ENCODE data around the gene BANP. TPM values are rescaled to one million over a fixed set of nuclear protein-coding genes. Genes with fewer than 3 reads are reported as not detected.
"Not testable (repeated sequence)": the region's sequence is repeated elsewhere in the genome, so short reads cannot be mapped to it uniquely, and the experiment has no call there.

Gene BANP
- polyA plus RNA-seq, 4 donors = 10.5 to 15.7 (median 11.6) TPM

GRCh38 chr16:87995644-87996043, 44.4 kb downstream of the BANP start:
- H3K36me3 ChIP-seq (ENCODE audit: control insufficient read depth in 3 of 3, insufficient read depth in 2 of 3, low read depth in 1 of 3, low read length in 3 of 3) = peaks cover 0 to 34% (median 3%) of the 10 kb centered on the region in 3 donors
- WGBS, 3 donors = 91 to 95% (median 93%) methylated on average over 17 of the region's 17 CpGs
- no peak for FAIRE-seq

GRCh38 chr16:87996962-87997880, 46.0 kb downstream of the BANP start:
- Histone ChIP-seq H3K36me3 (ENCODE audit: control insufficient read depth in 3 of 3, insufficient read depth in 2 of 3, low read depth in 1 of 3, low read length in 3 of 3) (peaks cover 0 to 36% (median 3%) of the 10 kb centered on the region in 3 donors), H3K27ac (ENCODE audit: low read depth in 1 of 3, low read length in 2 of 3) (no peak overlapping the region), H3K4me1 (ENCODE audit: control insufficient read depth in 3 of 3, insufficient read depth in 2 of 3, low read depth in 1 of 3, low read length in 2 of 3) (no peaks in the 10 kb centered on the region), H3K9me3 (ENCODE audit: control insufficient read depth in 2 of 2, insufficient read depth in 1 of 2, low read depth in 1 of 2, low read length in 1 of 2) (no peaks in the 10 kb centered on the region), H3K27me3 (ENCODE audit: control insufficient read depth in 3 of 3, insufficient read depth in 3 of 3, low read length in 3 of 3) (no peaks in the 10 kb centered on the region), H3K4me3 (ENCODE audit: low read depth in 1 of 3, low read length in 3 of 3) (no peak overlapping the region)
- WGBS, 3 donors = 94 to 95% (median 94%) methylated on average over 8 of the region's 8 CpGs
- no peak for FAIRE-seq
- DNase-seq = no peak

More at GRCh38 chr16:87995644-87996043, 44.4 kb downstream of the BANP start:
- Histone ChIP-seq H3K27ac (ENCODE audit: low read depth in 1 of 3, low read length in 2 of 3) (no peak overlapping the region), H3K27me3 (ENCODE audit: control insufficient read depth in 3 of 3, insufficient read depth in 3 of 3, low read length in 3 of 3) (no peaks in the 10 kb centered on the region), H3K4me3 (ENCODE audit: low read depth in 1 of 3, low read length in 3 of 3) (no peak overlapping the region), H3K4me1 (ENCODE audit: control insufficient read depth in 3 of 3, insufficient read depth in 2 of 3, low read depth in 1 of 3, low read length in 2 of 3) (no peaks in the 10 kb centered on the region), H3K9me3 (ENCODE audit: control insufficient read depth in 2 of 2, insufficient read depth in 1 of 2, low read depth in 1 of 2, low read length in 1 of 2) (no peaks in the 10 kb centered on the region)
- DNase-seq = no peak

GRCh38 chr16:87998184-87998793, 47.1 kb downstream of the BANP start:
- not testable (repeated sequence) for DNase-seq; H3K27ac ChIP-seq (ENCODE audit: low read depth in 1 of 3, low read length in 2 of 3); H3K9me3 ChIP-seq (ENCODE audit: control insufficient read depth in 2 of 2, insufficient read depth in 1 of 2, low read depth in 1 of 2, low read length in 1 of 2); FAIRE-seq; H3K4me1 ChIP-seq (ENCODE audit: control insufficient read depth in 3 of 3, insufficient read depth in 2 of 3, low read depth in 1 of 3, low read length in 2 of 3); H3K27me3 ChIP-seq (ENCODE audit: control insufficient read depth in 3 of 3, insufficient read depth in 3 of 3, low read length in 3 of 3); H3K4me3 ChIP-seq (ENCODE audit: low read depth in 1 of 3, low read length in 3 of 3)
- 94% methylated on average over 32 of the region's 32 CpGs for WGBS, 3 donors
- peaks cover 0 to 38% (median 3%) of the 10 kb centered on the region in 3 donors for H3K36me3 ChIP-seq (ENCODE audit: control insufficient read depth in 3 of 3, insufficient read depth in 2 of 3, low read depth in 1 of 3, low read length in 3 of 3)

- H3K9me3 ChIP-seq (ENCODE audit: control insufficient read depth in 2 of 2, insufficient read depth in 1 of 2, low read depth in 1 of 2, low read length in 1 of 2); H3K27ac ChIP-seq (ENCODE audit: low read depth in 1 of 3, low read length in 2 of 3); DNase-seq; H3K4me1 ChIP-seq (ENCODE audit: control insufficient read depth in 3 of 3, insufficient read depth in 2 of 3, low read depth in 1 of 3, low read length in 2 of 3); H3K27me3 ChIP-seq (ENCODE audit: control insufficient read depth in 3 of 3, insufficient read depth in 3 of 3, low read length in 3 of 3); FAIRE-seq; H3K4me3 ChIP-seq (ENCODE audit: low read depth in 1 of 3, low read length in 3 of 3): not testable (repeated sequence)
- 95% methylated on average over 29 of the region's 29 CpGs for WGBS, 3 donors
- H3K36me3 ChIP-seq (ENCODE audit: control insufficient read depth in 3 of 3, insufficient read depth in 2 of 3, low read depth in 1 of 3, low read length in 3 of 3) = peaks cover 0 to 40% (median 3%) of the 10 kb centered on the region in 3 donors
Observed at GRCh38 chr16:87998992-87999391, 47.8 kb downstream of the BANP start.

- FAIRE-seq (no peak), DNase-seq (no peak)
- Histone ChIP-seq H3K27ac (ENCODE audit: low read depth in 1 of 3, low read length in 2 of 3) (no peak overlapping the region), H3K9me3 (ENCODE audit: control insufficient read depth in 2 of 2, insufficient read depth in 1 of 2, low read depth in 1 of 2, low read length in 1 of 2) (no peaks in the 10 kb centered on the region), H3K36me3 (ENCODE audit: control insufficient read depth in 3 of 3, insufficient read depth in 2 of 3, low read depth in 1 of 3, low read length in 3 of 3) (peaks cover 0 to 47% (median 5%) of the 10 kb centered on the region in 3 donors), H3K4me1 (ENCODE audit: control insufficient read depth in 3 of 3, insufficient read depth in 2 of 3, low read depth in 1 of 3, low read length in 2 of 3) (no peaks in the 10 kb centered on the region), H3K4me3 (ENCODE audit: low read depth in 1 of 3, low read length in 3 of 3) (no peak overlapping the region), H3K27me3 (ENCODE audit: control insufficient read depth in 3 of 3, insufficient read depth in 3 of 3, low read length in 3 of 3) (no peaks in the 10 kb centered on the region)
- 96 to 99% (median 98%) methylated on average over 6 of the region's 6 CpGs for WGBS, 3 donors
Observed at GRCh38 chr16:88002211-88002610, 51.0 kb downstream of the BANP start.

- DNase-seq (no peak), FAIRE-seq (no peak)
- Histone ChIP-seq H3K36me3 (ENCODE audit: control insufficient read depth in 3 of 3, insufficient read depth in 2 of 3, low read depth in 1 of 3, low read length in 3 of 3) (peaks cover 0 to 47% (median 5%) of the 10 kb centered on the region in 3 donors), H3K4me1 (ENCODE audit: control insufficient read depth in 3 of 3, insufficient read depth in 2 of 3, low read depth in 1 of 3, low read length in 2 of 3) (no peaks in the 10 kb centered on the region), H3K9me3 (ENCODE audit: control insufficient read depth in 2 of 2, insufficient read depth in 1 of 2, low read depth in 1 of 2, low read length in 1 of 2) (no peaks in the 10 kb centered on the region), H3K27me3 (ENCODE audit: control insufficient read depth in 3 of 3, insufficient read depth in 3 of 3, low read length in 3 of 3) (no peaks in the 10 kb centered on the region), H3K4me3 (ENCODE audit: low read depth in 1 of 3, low read length in 3 of 3) (no peak overlapping the region), H3K27ac (ENCODE audit: low read depth in 1 of 3, low read length in 2 of 3) (no peak overlapping the region)
- 94 to 97% (median 96%) methylated on average over 4 of the region's 4 CpGs for WGBS, 3 donors
Observed at GRCh38 chr16:88002749-88003148, 51.5 kb downstream of the BANP start.

GRCh38 chr16:88003316-88003715, 52.1 kb downstream of the BANP start:
- Histone ChIP-seq H3K4me1 (ENCODE audit: control insufficient read depth in 3 of 3, insufficient read depth in 2 of 3, low read depth in 1 of 3, low read length in 2 of 3) (no peaks in the 10 kb centered on the region), H3K4me3 (ENCODE audit: low read depth in 1 of 3, low read length in 3 of 3) (no peak overlapping the region), H3K27ac (ENCODE audit: low read depth in 1 of 3, low read length in 2 of 3) (no peak overlapping the region), H3K36me3 (ENCODE audit: control insufficient read depth in 3 of 3, insufficient read depth in 2 of 3, low read depth in 1 of 3, low read length in 3 of 3) (peaks cover 4 to 47% (median 7%) of the 10 kb centered on the region in 3 donors), H3K27me3 (ENCODE audit: control insufficient read depth in 3 of 3, insufficient read depth in 3 of 3, low read length in 3 of 3) (no peaks in the 10 kb centered on the region), H3K9me3 (ENCODE audit: control insufficient read depth in 2 of 2, insufficient read depth in 1 of 2, low read depth in 1 of 2, low read length in 1 of 2) (no peaks in the 10 kb centered on the region)
- DNase-seq (no peak), FAIRE-seq (no peak)
- 91 to 94% (median 94%) methylated on average over 6 of the region's 6 CpGs for WGBS, 3 donors

GRCh38 chr16:88003736-88004135, 52.5 kb downstream of the BANP start:
- FAIRE-seq (no peak), DNase-seq (no peak)
- Histone ChIP-seq H3K4me3 (ENCODE audit: low read depth in 1 of 3, low read length in 3 of 3) (no peak overlapping the region), H3K9me3 (ENCODE audit: control insufficient read depth in 2 of 2, insufficient read depth in 1 of 2, low read depth in 1 of 2, low read length in 1 of 2) (no peaks in the 10 kb centered on the region), H3K36me3 (ENCODE audit: control insufficient read depth in 3 of 3, insufficient read depth in 2 of 3, low read depth in 1 of 3, low read length in 3 of 3) (peaks cover 4 to 45% (median 7%) of the 10 kb centered on the region in 3 donors), H3K27me3 (ENCODE audit: control insufficient read depth in 3 of 3, insufficient read depth in 3 of 3, low read length in 3 of 3) (no peaks in the 10 kb centered on the region), H3K4me1 (ENCODE audit: control insufficient read depth in 3 of 3, insufficient read depth in 2 of 3, low read depth in 1 of 3, low read length in 2 of 3) (no peaks in the 10 kb centered on the region), H3K27ac (ENCODE audit: low read depth in 1 of 3, low read length in 2 of 3) (no peak overlapping the region)
- WGBS, 3 donors = 87 to 89% (median 88%) methylated on average over 9 of the region's 9 CpGs
